ENCODE results near the gene USO1.

DNA sequence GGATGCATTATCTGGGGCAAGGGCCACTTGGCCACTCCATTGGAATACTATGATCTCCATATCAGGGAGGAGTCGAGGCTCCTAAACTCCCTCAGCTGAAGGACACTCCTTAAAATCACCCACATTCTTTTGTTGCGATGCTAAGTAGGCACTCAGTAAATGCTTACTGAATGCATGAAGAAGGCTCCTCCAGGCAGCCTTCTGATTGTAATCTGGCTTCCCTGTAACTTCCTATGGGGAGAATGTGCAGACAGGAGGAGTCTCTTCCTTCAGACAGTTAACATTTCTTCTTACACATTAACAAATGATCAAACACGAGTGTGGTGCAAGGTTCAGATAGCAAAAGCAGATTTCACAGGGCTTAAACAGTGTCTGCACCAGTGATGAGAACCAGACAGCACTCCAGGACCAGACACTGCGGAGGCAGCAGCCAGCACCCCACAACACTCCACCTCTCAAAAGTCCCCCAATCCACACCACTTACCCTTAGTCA lies 21.4 kb upstream of the USO1 start:
- no peak for TF ChIP-seq POLR2A (IDR thresholded peaks at IDR 0.05; ENCODE audit: low read length)
- TF ChIP-seq GATA1 (IDR thresholded peaks at IDR 0.05; ENCODE audit: low read depth, low read length), result no peak
